GM21423 (cell line): ENCODE results near the gene NSDHL.

Experiments used
- ATAC-seq: cut with Tn5 transposase; IDR thresholded peaks from one replicate; pipeline ENCODE4 v1.9.1; 2021; ENCODE audit warnings: mild to moderate bottlenecking, moderate library complexity; ENCODE audit not compliant: unreplicated experiment

Gene NSDHL

GRCh38 chrX:152892999-152893891, 62.4 kb downstream of the NSDHL start:
- ATAC-seq, result no peak

- ATAC-seq, result no peak
These were observed 63.2 kb downstream of the NSDHL start for GRCh38 chrX:152893980-152894610.

GRCh38 chrX:152895121-152895520, 64.3 kb downstream of the NSDHL start:
- no peak for ATAC-seq

- no peak for ATAC-seq
These were observed 65.0 kb downstream of the NSDHL start for GRCh38 chrX:152895724-152896420.

- ATAC-seq, result no peak
These were observed 65.6 kb downstream of the NSDHL start for GRCh38 chrX:152896450-152896849.

GRCh38 chrX:152897222-152898131, 66.6 kb downstream of the NSDHL start, which contains the start of gene ZNF185:
Gene ZNF185 (plus strand): TSS chrX:152898067. CDS start chrX:152914490, 16,423 bp downstream.
- no peak for ATAC-seq

- no peak for ATAC-seq
These were observed 67.6 kb downstream of the NSDHL start for GRCh38 chrX:152898442-152898841.

GRCh38 chrX:152899111-152899873, 68.4 kb downstream of the NSDHL start:
- ATAC-seq, result no peak

- ATAC-seq, result no peak
These were observed 69.2 kb downstream of the NSDHL start for GRCh38 chrX:152899874-152900719.

GRCh38 chrX:152900937-152901445, 70.1 kb downstream of the NSDHL start:
- no peak for ATAC-seq

- no peak for ATAC-seq
These were observed 71.1 kb downstream of the NSDHL start for GRCh38 chrX:152901816-152902501.

GRCh38 chrX:152902502-152902820, 71.6 kb downstream of the NSDHL start:
- ATAC-seq, result no peak

- ATAC-seq, result no peak
These were observed 72.7 kb downstream of the NSDHL start for GRCh38 chrX:152903589-152903988.

GRCh38 chrX:152904151-152905080, 73.6 kb downstream of the NSDHL start:
- no peak for ATAC-seq

GRCh38 chrX:152905081-152905420, 74.2 kb downstream of the NSDHL start:
- no peak for ATAC-seq

- ATAC-seq, result no peak
These were observed 76.3 kb downstream of the NSDHL start for GRCh38 chrX:152907084-152907651.

- ATAC-seq, result no peak
These were observed 77.6 kb downstream of the NSDHL start for GRCh38 chrX:152908486-152908885.
